Measurements from ENCODE around the gene SPG11. TPM values are rescaled to one million over a fixed set of nuclear protein-coding genes. Genes with fewer than 3 reads are reported as not detected.

Gene SPG11
- total and polyA plus RNA-seq, 9 of the 15 experiments (the other 6 are each of a cell fraction or from before 2014, with no cell fraction given): 23.3 to 71.2 (median 45.6) TPM

- no peak overlapping the region for H3K4me3 ChIP-seq
- BruUV-seq (replicated peaks): TSS peak; percentile 22
- H3K4me1 ChIP-seq (replicated peaks in 1 of 2; ENCODE audit: control insufficient read depth in 2 of 2, insufficient read depth in 2 of 2, low read length in 2 of 2): peaks cover 0 to 1% of the 10 kb centered on the region in 2 experiments; a peak in 1 of 5 replicates
- no peaks in the 10 kb centered on the region for H3K27me3 ChIP-seq (ENCODE audit: control insufficient read depth in 2 of 2, insufficient read depth in 2 of 2, low read length in 2 of 2)
- intact Hi-C loops (cut with micrococcal nuclease): loop anchor here (10.0 kb wide), 1 partner anchor 315 kb away; no protein-coding TSS in a partner anchor
- no peak overlapping the region for H3K27ac ChIP-seq (ENCODE audit: extremely low read depth, low read depth, low read length)
- TF ChIP-seq GTF2A2 (tag; IDR thresholded peaks at IDR 0.05): no peak
- TF ChIP-seq AFF1 (IDR thresholded peaks at IDR 0.05; ENCODE audit: low read depth in 1 of 2, partially characterized antibody in 2 of 2): no peak
- 0 out of 2 replicates have a peak, but pooled peaks have one; percentile 18 for TF ChIP-seq KLF10 (CRISPR knock-in tag; IDR thresholded peaks at IDR 0.05)
- peak; percentile 87 for TF ChIP-seq POLR2AphosphoS2 (IDR thresholded peaks at IDR 0.05; ENCODE audit: low read length)
- peak; percentile 62; the same call in 1 of the 2 replicates for TF ChIP-seq POLR2A (conservative IDR thresholded peaks at IDR 0.05)
- peak; percentile 56 for TF ChIP-seq SUPT5H (IDR thresholded peaks at IDR 0.05)
- TF ChIP-seq KLF1 (tag; IDR thresholded peaks at IDR 0.05): no peak
- peak; percentile 46 for TF ChIP-seq RBM22 (IDR thresholded peaks at IDR 0.05; ENCODE audit: low read depth, low read length, poor library complexity, severe bottlenecking)
- TF ChIP-seq POLR2B (IDR thresholded peaks at IDR 0.05; ENCODE audit: low read depth, partially characterized antibody): peak; percentile 58
- POLR2A ChIA-PET: interaction anchor here (0.5 to 1.0 kb wide), 4 partner anchors 9 to 157 kb away, joined by 3 to 4 read pairs (median 3); no protein-coding TSS in a partner anchor
- no peak overlapping the region for H3K9ac ChIP-seq (ENCODE audit: insufficient read depth in 1 of 2, low read depth in 2 of 2, low read length in 2 of 2)
- 71% methylated on average over 10 of the region's 10 CpGs for WGBS (ENCODE audit: insufficient coverage, low coverage, missing lambda C conversion rate)
- no peaks in the 10 kb centered on the region for H3K9me1 ChIP-seq (ENCODE audit: control insufficient read depth, insufficient read depth, low read length)
- H3K79me2 ChIP-seq (ENCODE audit: control insufficient read depth, insufficient read depth, low read length): peaks cover 4% of the 10 kb centered on the region; the same call in 2 of the 3 replicates
- in situ Hi-C loops (cut with MboI): no loop called here
- FAIRE-seq: no peak
- no peak overlapping the region for H3K4me2 ChIP-seq (ENCODE audit: insufficient read depth, low read length)
- CTCF ChIA-PET (ENCODE audit: low intra/inter-chr PET ratio): no interaction called here
- no peaks in the 10 kb centered on the region for H3K9me3 ChIP-seq (replicated peaks; ENCODE audit: control insufficient read depth, insufficient read depth, low read depth, low read length)
- H2AFZ ChIP-seq (ENCODE audit: low read depth, low read length): no peak overlapping the region
- no peak for DNase-seq (ENCODE audit: extremely low read depth in 1 of 4, low spot score in 3 of 4)
- peak; percentile 34 for ATAC-seq
- H3K36me3 ChIP-seq (ENCODE audit: control insufficient read depth, insufficient read depth, low read length): peaks cover 32% of the 10 kb centered on the region; the same call in 1 of the 3 replicates
- H4K20me1 ChIP-seq (replicated peaks; ENCODE audit: control insufficient read depth, insufficient read depth, low read length): no peaks in the 10 kb centered on the region
Observed at GRCh38 chr15:44529864-44530604, 133.4 kb downstream of the SPG11 start.

All from K562 (cell line).